GM12892 (cell line): ENCODE results near the gene TBC1D20.

Source experiments
- POLR2A ChIP-seq: IDR thresholded peaks from 2 replicates; pipeline ENCODE4 v1.6.1; 2011; ENCODE audit warnings: low read depth, low read length, control low read depth
- POLR2AphosphoS5 ChIP-seq: IDR thresholded peaks from 2 replicates; pipeline ENCODE4 v1.6.1; 2011; ENCODE audit warnings: low read depth, low read length, control low read depth
- TAF1 ChIP-seq: IDR thresholded peaks from 2 replicates; pipeline ENCODE4 v1.6.1; 2011; ENCODE audit warnings: low read depth, mild to moderate bottlenecking, control low read depth, low read length, borderline replicate concordance

- no peak for TF ChIP-seq TAF1
- TF ChIP-seq POLR2A, result no peak
- no peak for TF ChIP-seq POLR2AphosphoS5
Measured at GRCh38 chr20:437787-438486, 24.4 kb downstream of the TBC1D20 start.
